ENCODE results near the gene MT4. TPM values are rescaled to one million over a fixed set of nuclear protein-coding genes. Genes with fewer than 3 reads are reported as not detected.

The MT4 gene
- total RNA-seq, 4 donors from 2014 or later = not detected

DNA sequence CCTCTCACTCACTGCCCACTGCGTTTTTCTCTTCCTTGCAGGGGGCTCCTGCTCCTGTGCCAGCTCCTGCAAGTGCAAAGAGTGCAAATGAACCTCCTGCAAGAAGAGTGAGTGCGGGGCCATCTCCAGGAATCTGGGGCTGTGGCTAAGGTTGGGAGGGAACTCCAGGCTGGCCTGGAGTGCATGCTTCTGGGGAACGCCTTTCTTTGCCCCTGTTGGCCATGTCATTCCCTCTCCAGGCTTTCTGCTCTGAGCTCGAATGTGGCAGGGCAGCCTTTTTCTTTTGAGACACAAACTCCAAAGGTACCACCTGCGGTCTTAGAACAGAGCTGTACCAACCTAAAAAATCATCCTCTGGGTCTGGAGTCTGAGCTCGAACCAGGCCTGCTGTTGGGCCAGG lies 53.3 kb downstream of the MT4 start:
- Histone ChIP-seq H3K27ac (replicated peaks in 1 of 4) (peak overlapping the region in 2 of 4 donors; percentile 65 to 68), H3K9me3 (no peaks in the 10 kb centered on the region), H3K4me3 (peak overlapping the region in 1 of 4 donors; percentile 58), H3K27me3 (no peaks in the 10 kb centered on the region), H3K4me1 (peaks cover 15 to 28% (median 23%) of the 10 kb centered on the region in 4 donors), H3K36me3 (no peaks in the 10 kb centered on the region)
- intact Hi-C loops (cut with DNase I) = no loop called here
- 86% methylated on average over 6 of the region's 6 CpGs for WGBS
- no peak for DNase-seq (ENCODE audit: extremely low spot score)
- TF ChIP-seq POLR2A (IDR thresholded peaks at IDR 0.05; ENCODE audit: low read depth) (no peak), EP300 (IDR thresholded peaks at IDR 0.05) (no peak), POLR2AphosphoS5 (IDR thresholded peaks at IDR 0.05) (no peak)
- TF ChIP-seq, protein P1, sequence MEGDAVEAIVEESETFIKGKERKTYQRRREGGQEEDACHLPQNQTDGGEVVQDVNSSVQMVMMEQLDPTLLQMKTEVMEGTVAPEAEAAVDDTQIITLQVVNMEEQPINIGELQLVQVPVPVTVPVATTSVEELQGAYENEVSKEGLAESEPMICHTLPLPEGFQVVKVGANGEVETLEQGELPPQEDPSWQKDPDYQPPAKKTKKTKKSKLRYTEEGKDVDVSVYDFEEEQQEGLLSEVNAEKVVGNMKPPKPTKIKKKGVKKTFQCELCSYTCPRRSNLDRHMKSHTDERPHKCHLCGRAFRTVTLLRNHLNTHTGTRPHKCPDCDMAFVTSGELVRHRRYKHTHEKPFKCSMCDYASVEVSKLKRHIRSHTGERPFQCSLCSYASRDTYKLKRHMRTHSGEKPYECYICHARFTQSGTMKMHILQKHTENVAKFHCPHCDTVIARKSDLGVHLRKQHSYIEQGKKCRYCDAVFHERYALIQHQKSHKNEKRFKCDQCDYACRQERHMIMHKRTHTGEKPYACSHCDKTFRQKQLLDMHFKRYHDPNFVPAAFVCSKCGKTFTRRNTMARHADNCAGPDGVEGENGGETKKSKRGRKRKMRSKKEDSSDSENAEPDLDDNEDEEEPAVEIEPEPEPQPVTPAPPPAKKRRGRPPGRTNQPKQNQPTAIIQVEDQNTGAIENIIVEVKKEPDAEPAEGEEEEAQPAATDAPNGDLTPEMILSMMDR (IDR thresholded peaks at IDR 0.05) = no peak

Other genes starting within 250 kb of the MT4 start
- gene AMFR, start 139.5 kb upstream of the MT4 start, total RNA-seq = 100 to 1,000 TPM; 150 to 205 (median 179) TPM
- gene NUDT21, start 113.7 kb upstream of the MT4 start, total RNA-seq = 10 to 100 TPM; 35.5 to 46.7 (median 39.9) TPM
- gene OGFOD1, start 113.5 kb upstream of the MT4 start, total RNA-seq = 10 to 100 TPM; 18.3 to 47.1 (median 33.1) TPM
- gene BBS2, start 45.0 kb upstream of the MT4 start, total RNA-seq = 10 to 100 TPM; 33.2 to 47.8 (median 39.0) TPM
- gene MT3, start 24.5 kb downstream of the MT4 start, total RNA-seq = 10 to 100 TPM in 1 of 4 donors, 1 to 10 TPM in 3; 2.0 to 12.5 (median 4.1) TPM
- 100 to 1,000 TPM in 3 of 4 donors, 10 to 100 TPM in 1; 27.0 to 528 (median 116) TPM for gene MT2A, start 43.5 kb downstream of the MT4 start, total RNA-seq
- gene MT1E, start 60.7 kb downstream of the MT4 start, total RNA-seq = 100 to 1,000 TPM in 3 of 4 donors, 10 to 100 TPM in 1; 57.7 to 428 (median 146) TPM
- gene MT1M, start 67.6 kb downstream of the MT4 start, total RNA-seq = 10 to 100 TPM in 3 of 4 donors, 1 to 10 TPM in 1; 3.7 to 74.9 (median 14.9) TPM
- gene MT1A, start 73.6 kb downstream of the MT4 start, total RNA-seq = 100 to 1,000 TPM in 1 of 4 donors, 10 to 100 TPM in 1, 1 to 10 TPM in 1, not detected in 1; 1.7 to 371 (median 21.3) TPM
- gene MT1B, start 86.8 kb downstream of the MT4 start, total RNA-seq = not detected
- gene MT1F, start 92.9 kb downstream of the MT4 start, total RNA-seq = 1 to 10 TPM; 2.1 to 7.1 (median 5.0) TPM
- 10 to 100 TPM in 2 of 4 donors, 1 to 10 TPM in 1, not detected in 1; 4.9 to 59.0 (median 19.0) TPM for gene MT1G, start 103.0 kb downstream of the MT4 start, total RNA-seq
- not detected for gene MT1H, start 104.7 kb downstream of the MT4 start, total RNA-seq
- gene MT1X, start 117.4 kb downstream of the MT4 start, total RNA-seq = 1,000 to 10,000 TPM in 1 of 4 donors, 100 to 1,000 TPM in 3; 283 to 1,221 (median 512) TPM
- gene NUP93, start 165.1 kb downstream of the MT4 start, total RNA-seq = 10 to 100 TPM; 34.0 to 47.5 (median 36.5) TPM

Measured in esophagus muscularis mucosa (tissue), 4 donors.